Measurements from ENCODE around the gene TBC1D22A. TPM values are rescaled to one million over a fixed set of nuclear protein-coding genes. Genes with fewer than 3 reads are reported as not detected.
A peak's percentile ranks its signal among the peaks of the same experiment; 100 is the strongest.

The TBC1D22A gene
- total RNA-seq, 2 experiments from 2014 or later: 33.2 to 34.9 TPM

- H3K4me3 Mint-ChIP-seq: no peak overlapping the region
- no peaks in the 10 kb centered on the region for H3K27me3 Mint-ChIP-seq
- H3K9me3 Mint-ChIP-seq: peaks cover 26% of the 10 kb centered on the region
- ChIA-PET POLR2A (no interaction called here), CTCF (no interaction called here)
- no peak overlapping the region for H3K27ac Mint-ChIP-seq
- H3K36me3 Mint-ChIP-seq: peaks cover 41% of the 10 kb centered on the region
- DNase-seq: no peak
- intact Hi-C loops (cut with micrococcal nuclease): no loop called here
- H3K4me1 Mint-ChIP-seq (ENCODE audit: low read depth): no peaks in the 10 kb centered on the region
Measured at GRCh38 chr22:47076758-47077157, 314.3 kb downstream of the TBC1D22A start.

GRCh38 chr22:47080100-47080499 is 317.6 kb downstream of the TBC1D22A start:
- no peak for DNase-seq
- Mint-ChIP-seq H3K4me1 (ENCODE audit: low read depth) (peaks cover 10% of the 10 kb centered on the region), H3K27me3 (no peaks in the 10 kb centered on the region), H3K4me3 (no peak overlapping the region), H3K27ac (no peak overlapping the region), H3K9me3 (peaks cover 14% of the 10 kb centered on the region), H3K36me3 (peaks cover 28% of the 10 kb centered on the region)
- CTCF ChIA-PET: no interaction called here
- intact Hi-C loops (cut with micrococcal nuclease): no loop called here
- POLR2A ChIA-PET: no interaction called here

GRCh38 chr22:47082505-47082904 is 320.1 kb downstream of the TBC1D22A start:
- Mint-ChIP-seq H3K27me3 (no peaks in the 10 kb centered on the region), H3K27ac (no peak overlapping the region), H3K4me3 (no peak overlapping the region), H3K36me3 (peaks cover 14% of the 10 kb centered on the region), H3K9me3 (no peaks in the 10 kb centered on the region), H3K4me1 (ENCODE audit: low read depth) (peaks cover 10% of the 10 kb centered on the region)
- intact Hi-C loops (cut with micrococcal nuclease): no loop called here
- DNase-seq: no peak
- CTCF ChIA-PET: no interaction called here
- POLR2A ChIA-PET: no interaction called here

- Mint-ChIP-seq H3K4me1 (ENCODE audit: low read depth) (peaks cover 13% of the 10 kb centered on the region), H3K27me3 (no peaks in the 10 kb centered on the region), H3K27ac (no peak overlapping the region), H3K4me3 (no peak overlapping the region), H3K36me3 (peaks cover 12% of the 10 kb centered on the region), H3K9me3 (no peaks in the 10 kb centered on the region)
- intact Hi-C loops (cut with micrococcal nuclease): no loop called here
- no peak for DNase-seq
- POLR2A ChIA-PET: no interaction called here
- CTCF ChIA-PET: no interaction called here
Measured at GRCh38 chr22:47083379-47083986, 321.0 kb downstream of the TBC1D22A start.

- Mint-ChIP-seq H3K27me3 (no peaks in the 10 kb centered on the region), H3K9me3 (no peaks in the 10 kb centered on the region), H3K4me1 (ENCODE audit: low read depth) (peaks cover 20% of the 10 kb centered on the region)
Measured at GRCh38 chr22:47084226-47084625, 321.8 kb downstream of the TBC1D22A start.

GRCh38 chr22:47086596-47087248 is 324.3 kb downstream of the TBC1D22A start:
- no peak for DNase-seq
- Mint-ChIP-seq H3K4me3 (no peak overlapping the region), H3K36me3 (peaks cover 13% of the 10 kb centered on the region), H3K9me3 (peaks cover 5% of the 10 kb centered on the region), H3K27me3 (no peaks in the 10 kb centered on the region), H3K4me1 (ENCODE audit: low read depth) (peaks cover 40% of the 10 kb centered on the region), H3K27ac (no peak overlapping the region)
- ChIA-PET POLR2A (no interaction called here), CTCF (interaction anchor here (0.5 kb wide), 1 partner anchor 86 kb away, joined by 4 read pairs; no protein-coding TSS in a partner anchor)
- intact Hi-C loops (cut with micrococcal nuclease): no loop called here

More at GRCh38 chr22:47084226-47084625, 321.8 kb downstream of the TBC1D22A start:
- intact Hi-C loops (cut with micrococcal nuclease): no loop called here
- no peak for DNase-seq
- H3K36me3 Mint-ChIP-seq: peaks cover 12% of the 10 kb centered on the region
- CTCF ChIA-PET: no interaction called here
- POLR2A ChIA-PET: no interaction called here
- H3K4me3 Mint-ChIP-seq: no peak overlapping the region
- H3K27ac Mint-ChIP-seq: no peak overlapping the region

GRCh38 chr22:47088480-47089158 is 326.2 kb downstream of the TBC1D22A start:
- Mint-ChIP-seq H3K27me3 (no peaks in the 10 kb centered on the region), H3K36me3 (peaks cover 12% of the 10 kb centered on the region), H3K4me1 (ENCODE audit: low read depth) (peaks cover 35% of the 10 kb centered on the region), H3K4me3 (no peak overlapping the region), H3K27ac (no peak overlapping the region), H3K9me3 (peaks cover 19% of the 10 kb centered on the region)
- DNase-seq: no peak
- ChIA-PET CTCF (no interaction called here), POLR2A (no interaction called here)
- intact Hi-C loops (cut with micrococcal nuclease): no loop called here

- peaks cover 26% of the 10 kb centered on the region for H3K9me3 Mint-ChIP-seq
- peaks cover 16% of the 10 kb centered on the region for H3K36me3 Mint-ChIP-seq
- no peak for DNase-seq
- H3K4me3 Mint-ChIP-seq: no peak overlapping the region
- no peaks in the 10 kb centered on the region for H3K27me3 Mint-ChIP-seq
- CTCF ChIA-PET: no interaction called here
- H3K27ac Mint-ChIP-seq: no peak overlapping the region
- intact Hi-C loops (cut with micrococcal nuclease): no loop called here
- peaks cover 40% of the 10 kb centered on the region for H3K4me1 Mint-ChIP-seq (ENCODE audit: low read depth)
- POLR2A ChIA-PET: no interaction called here
Measured at GRCh38 chr22:47089374-47089773, 326.9 kb downstream of the TBC1D22A start.

GRCh38 chr22:47089796-47090460 is 327.5 kb downstream of the TBC1D22A start:
- Mint-ChIP-seq H3K27ac (no peak overlapping the region), H3K4me3 (no peak overlapping the region), H3K4me1 (ENCODE audit: low read depth) (peaks cover 44% of the 10 kb centered on the region), H3K9me3 (peaks cover 26% of the 10 kb centered on the region), H3K36me3 (peaks cover 16% of the 10 kb centered on the region), H3K27me3 (no peaks in the 10 kb centered on the region)
- CTCF ChIA-PET: no interaction called here
- no peak for DNase-seq
- intact Hi-C loops (cut with micrococcal nuclease): loop anchor here (10.0 kb wide), 1 partner anchor 85 kb away; no protein-coding TSS in a partner anchor
- POLR2A ChIA-PET: no interaction called here

GRCh38 chr22:47090591-47091245 is 328.3 kb downstream of the TBC1D22A start:
- ChIA-PET CTCF (no interaction called here), POLR2A (no interaction called here)
- peak; percentile 44 for DNase-seq
- Mint-ChIP-seq H3K27ac (no peak overlapping the region), H3K27me3 (no peaks in the 10 kb centered on the region), H3K9me3 (peaks cover 26% of the 10 kb centered on the region), H3K4me3 (peak overlapping the region; percentile 48), H3K4me1 (ENCODE audit: low read depth) (peaks cover 50% of the 10 kb centered on the region), H3K36me3 (peaks cover 16% of the 10 kb centered on the region)
- intact Hi-C loops (cut with micrococcal nuclease): loop anchor here (10.0 kb wide), 1 partner anchor 86 kb away; no protein-coding TSS in a partner anchor

- H3K4me3 Mint-ChIP-seq: peak overlapping the region; percentile 48
- H3K27me3 Mint-ChIP-seq: no peaks in the 10 kb centered on the region
- H3K36me3 Mint-ChIP-seq: peaks cover 16% of the 10 kb centered on the region
- ChIA-PET CTCF (no interaction called here), POLR2A (no interaction called here)
- H3K27ac Mint-ChIP-seq: no peak overlapping the region
- H3K9me3 Mint-ChIP-seq: peaks cover 26% of the 10 kb centered on the region
- intact Hi-C loops (cut with micrococcal nuclease): loop anchor here (10.0 kb wide), 1 partner anchor 86 kb away; no protein-coding TSS in a partner anchor
- peaks cover 54% of the 10 kb centered on the region for H3K4me1 Mint-ChIP-seq (ENCODE audit: low read depth)
- no peak for DNase-seq
Measured at GRCh38 chr22:47091246-47091651, 328.8 kb downstream of the TBC1D22A start.
